H1 (cell line): ENCODE results near the gene FES. TPM values are rescaled to one million over a fixed set of nuclear protein-coding genes. Genes with fewer than 3 reads are reported as not detected.
A peak's percentile ranks its signal among the peaks of the same experiment; 100 is the strongest.

Experiments
- CTCF ChIA-PET: fragments of 300-600 bp; sonication (Branson Sonifier 250); formaldehyde crosslinking; loops from one replicate; lab custom pipeline; 2021; ENCODE audit not compliant: partially characterized antibody; lab: Charles Lee
- POLR2A ChIA-PET: fragments of 300-600 bp; sonication (Branson Sonifier 250); formaldehyde crosslinking; loops from one replicate; lab custom pipeline; 2021; ENCODE audit warnings: inconsistent platforms; ENCODE audit not compliant: partially characterized antibody; lab: Charles Lee
- DNase-seq, 2 experiments: peaks; one replicate each; pipeline versions ENCODE4 v3.0.0 to v3.0.0-alpha.2; 2010 to 2022; ENCODE audit warnings: low spot score in 2 of 2, low read depth in 1 of 2, mixed read lengths in 1 of 2
- FAIRE-seq: peaks from 2 replicates; lab custom pipeline; 2011; peaks lifted over from hg19 to GRCh38; lab: Jason Lieb, UNC
- H2AFZ ChIP-seq: 2 replicates; pipeline ENCODE4 v1.8.1; 2012; ENCODE audit warnings: low read length, inconsistent platforms
- H2AK5ac ChIP-seq: 2 replicates; pipeline ENCODE4 v1.6.1; 2013; ENCODE audit warnings: low read depth, low read length
- H2BK120ac ChIP-seq: replicated peaks from 2 replicates; pipeline ENCODE3; 2013; ENCODE audit warnings: low read depth, low read length, inconsistent platforms
- H2BK12ac ChIP-seq: 2 replicates; pipeline ENCODE4 v1.6.1; 2013; ENCODE audit warnings: low read depth, low read length
- H2BK15ac ChIP-seq: 2 replicates; pipeline ENCODE4 v1.6.1; 2013; ENCODE audit warnings: low read length
- H2BK20ac ChIP-seq: 2 replicates; pipeline ENCODE4 v1.6.1; 2013; ENCODE audit warnings: low read length
- H2BK5ac ChIP-seq: 2 replicates; pipeline ENCODE4 v1.6.1; 2013; ENCODE audit warnings: low read depth, low read length
- H3K14ac ChIP-seq: 2 replicates; pipeline ENCODE4 v1.6.1; 2013; ENCODE audit warnings: inconsistent platforms; ENCODE audit not compliant: insufficient read length
- H3K18ac ChIP-seq: 2 replicates; pipeline ENCODE4 v1.6.1; 2013; ENCODE audit warnings: low read length; ENCODE audit errors: extremely low read depth
- H3K23ac ChIP-seq: 2 replicates; pipeline ENCODE4 v1.6.1; 2013; ENCODE audit warnings: inconsistent platforms; ENCODE audit not compliant: insufficient read length
- H3K23me2 ChIP-seq: 2 replicates; pipeline ENCODE4 v1.6.1; 2013; ENCODE audit warnings: low read depth, low read length
- H3K27ac ChIP-seq: 2 replicates; pipeline ENCODE4 v1.6.1; 2011; ENCODE audit warnings: low read depth, low read length, inconsistent platforms
- H3K27me3 ChIP-seq, 4 experiments: replicated peaks in 1 of 4; 1 replicate in 1 of 4; 2 replicates in 3 of 4; pipeline versions ENCODE4 v1.6.1 to v1.8.1; 2011 to 2013; ENCODE audit warnings: low read length in 3 of 4, mild to moderate bottlenecking in 3 of 4, inconsistent platforms in 2 of 4, mixed read lengths in 2 of 4, moderate library complexity in 1 of 4; ENCODE audit not compliant: control insufficient read depth in 3 of 4, insufficient read depth in 3 of 4; ENCODE audit errors: extremely low read depth in 1 of 4
- H3K36me3 ChIP-seq, 4 experiments: 2 replicates each; pipeline versions ENCODE4 v1.6.1 to v1.8.1; 2011 to 2013; ENCODE audit warnings: mild to moderate bottlenecking in 4 of 4, low read length in 3 of 4, moderate library complexity in 2 of 4, control low read depth in 1 of 4, inconsistent platforms in 1 of 4; ENCODE audit not compliant: insufficient read depth in 4 of 4, control insufficient read depth in 2 of 4
- H3K4ac ChIP-seq: replicated peaks from 2 replicates; pipeline ENCODE3; 2013; ENCODE audit warnings: low read length, low read depth, mixed read lengths, inconsistent platforms; ENCODE audit not compliant: insufficient read length
- H3K4me1 ChIP-seq, 4 experiments: replicated peaks in 1 of 4; 1 replicate in 1 of 4; 2 replicates in 3 of 4; pipeline versions ENCODE4 v1.6.1 to v1.8.1; 2011 to 2013; ENCODE audit warnings: low read length in 3 of 4, inconsistent platforms in 2 of 4, mixed read lengths in 1 of 4; ENCODE audit not compliant: insufficient read depth in 4 of 4, control insufficient read depth in 3 of 4
- H3K4me2 ChIP-seq, 2 experiments: 2 replicates each; pipeline versions ENCODE4 v1.6.1 to v1.8.1; 2011 to 2013; ENCODE audit warnings: low read depth in 2 of 2, low read length in 2 of 2, control low read depth in 1 of 2, inconsistent platforms in 1 of 2, mild to moderate bottlenecking in 1 of 2; ENCODE audit not compliant: insufficient read depth in 1 of 2
- H3K4me3 ChIP-seq, 4 experiments: fragments of 200-600, 300-600 bp in 1 of 4; sonication (generic), shearing (Covaris generic), sonication (Bioruptor Twin) in 1 of 4; 2 replicates each; pipeline versions ENCODE4 v1.5.1 to v1.8.1; 2011 to 2016; ENCODE audit warnings: low read length in 4 of 4, low read depth in 3 of 4, control low read depth in 2 of 4, inconsistent platforms in 2 of 4, mild to moderate bottlenecking in 2 of 4, mixed read lengths in 1 of 4, moderate library complexity in 1 of 4; ENCODE audit not compliant: insufficient read depth in 2 of 4; ENCODE audit errors: extremely low read depth in 1 of 4
- H3K56ac ChIP-seq: replicated peaks from 2 replicates; pipeline ENCODE3; 2013; ENCODE audit warnings: low read depth, mild to moderate bottlenecking, mixed read lengths, low read length, inconsistent platforms; ENCODE audit not compliant: insufficient read length
- H3K79me1 ChIP-seq: 2 replicates; pipeline ENCODE4 v1.6.1; 2013; ENCODE audit warnings: low read depth, low read length, control low read depth
- H3K79me2 ChIP-seq, 2 experiments: 2 replicates each; pipeline versions ENCODE4 v1.6.1 to v1.8.1; 2012 to 2013; ENCODE audit warnings: low read length in 2 of 2, mild to moderate bottlenecking in 2 of 2, inconsistent platforms in 1 of 2; ENCODE audit not compliant: insufficient read depth in 2 of 2, control insufficient read depth in 1 of 2
- H3K9ac ChIP-seq, 4 experiments: replicated peaks in 1 of 4; 1 replicate in 1 of 4; 2 replicates in 3 of 4; pipeline versions ENCODE4 v1.6.1 to v1.8.1; 2011 to 2013; ENCODE audit warnings: low read depth in 3 of 4, low read length in 3 of 4, control low read depth in 2 of 4, mild to moderate bottlenecking in 2 of 4, moderate library complexity in 2 of 4, inconsistent platforms in 1 of 4; ENCODE audit errors: extremely low read depth in 1 of 4
- H3K9me3 ChIP-seq, 2 experiments: 2 replicates each; pipeline versions ENCODE4 v1.6.1 to v1.8.1; 2012 to 2013; ENCODE audit warnings: mild to moderate bottlenecking in 2 of 2, moderate library complexity in 2 of 2, control low read depth in 1 of 2, inconsistent platforms in 1 of 2, low read depth in 1 of 2, low read length in 1 of 2, mixed read lengths in 1 of 2; ENCODE audit not compliant: insufficient read depth in 2 of 2
- H4K20me1 ChIP-seq, 2 experiments: replicated peaks in 1 of 2; 2 replicates each; pipeline versions ENCODE3 to v1.8.1; 2011 to 2013; ENCODE audit warnings: inconsistent platforms in 2 of 2, low read length in 2 of 2, mild to moderate bottlenecking in 1 of 2; ENCODE audit not compliant: insufficient read depth in 2 of 2, control insufficient read depth in 1 of 2
- H4K5ac ChIP-seq: 2 replicates; pipeline ENCODE4 v1.6.1; 2013; ENCODE audit warnings: low read length, low read depth, mixed read lengths, inconsistent platforms; ENCODE audit not compliant: insufficient read length
- H4K8ac ChIP-seq: 2 replicates; pipeline ENCODE4 v1.8.0; 2013; ENCODE audit warnings: mild to moderate bottlenecking, moderate library complexity, low read length, inconsistent platforms; ENCODE audit not compliant: insufficient read depth; ENCODE audit errors: extremely low read depth
- H4K91ac ChIP-seq: replicated peaks from 2 replicates; pipeline ENCODE3; 2013; ENCODE audit warnings: low read length, mixed read lengths, inconsistent platforms; ENCODE audit not compliant: insufficient read length
- BCL11A ChIP-seq, 2 experiments: IDR thresholded peaks; one replicate each; pipeline ENCODE4 v1.6.1; 2011; ENCODE audit warnings: low read depth in 2 of 2, low read length in 2 of 2, mild to moderate bottlenecking in 2 of 2
- CBX5 ChIP-seq: fragments of 300-800, 300-1000 bp; sonication (generic); IDR thresholded peaks from 2 replicates; pipeline ENCODE4 v1.7.1; 2016; ENCODE audit warnings: antibody characterized with exemption, low read length, low read depth
- CBX8 ChIP-seq: fragments of 300-800, 300-1000 bp; sonication (generic); IDR thresholded peaks from 2 replicates; pipeline ENCODE4 v1.7.1; 2016; ENCODE audit warnings: low read depth, low read length, borderline replicate concordance
- CEBPB ChIP-seq: IDR thresholded peaks from 2 replicates; pipeline ENCODE4 v1.6.1; 2012; ENCODE audit warnings: low read depth, low read length
- EZH2 ChIP-seq: fragments of 200-600 bp; sonication (generic); IDR thresholded peaks from 2 replicates; pipeline ENCODE4 v1.7.1; 2012; ENCODE audit warnings: low read depth, mild to moderate bottlenecking, moderate library complexity, low read length, inconsistent platforms; ENCODE audit not compliant: severe bottlenecking
- HDAC6 ChIP-seq: IDR thresholded peaks from one replicate; pipeline ENCODE4 v1.7.1; 2012; ENCODE audit warnings: low read depth, mild to moderate bottlenecking, inconsistent platforms, low read length, moderate library complexity
- KDM4A ChIP-seq: IDR thresholded peaks from one replicate; pipeline ENCODE4 v1.7.1; 2012; ENCODE audit warnings: low read depth, mild to moderate bottlenecking, moderate library complexity, low read length, inconsistent platforms; ENCODE audit not compliant: severe bottlenecking
- MAFK ChIP-seq: IDR thresholded peaks from 2 replicates; pipeline ENCODE4 v1.6.1; 2012; ENCODE audit warnings: low read depth, mild to moderate bottlenecking, improper control_type of control experiment, low read length
- PHF8 ChIP-seq: fragments of 200-600 bp; sonication (generic); conservative IDR thresholded peaks from 2 replicates; pipeline ENCODE4 v1.7.1; 2012; ENCODE audit warnings: low read depth, mild to moderate bottlenecking, inconsistent platforms, low read length, moderate library complexity
- POLR2AphosphoS5 ChIP-seq: IDR thresholded peaks from 2 replicates; pipeline ENCODE4 v1.6.1; 2011; ENCODE audit warnings: low read depth, low read length
- RXRA ChIP-seq: IDR thresholded peaks from 2 replicates; pipeline ENCODE4 v1.6.1; 2011; ENCODE audit warnings: low read depth, mild to moderate bottlenecking, low read length, moderate library complexity; ENCODE audit not compliant: insufficient read depth
- SIX5 ChIP-seq: IDR thresholded peaks from 2 replicates; pipeline ENCODE4 v1.6.1; 2011; ENCODE audit warnings: mild to moderate bottlenecking, low read depth, low read length
- SP4 ChIP-seq: IDR thresholded peaks from 2 replicates; pipeline ENCODE4 v1.6.1; 2012; ENCODE audit warnings: low read length, inconsistent platforms
- WGBS, 2 experiments: shearing (Covaris generic) in 1 of 2; methylation state at CpG; one replicate each; pipeline versions ENCODE4 v1.1.6 to v1.1.7; 2013 to 2015; ENCODE audit warnings: low lambda C conversion rate in 2 of 2, mixed read lengths in 2 of 2, inconsistent platforms in 1 of 2, low coverage in 1 of 2, missing lambda C conversion rate in 1 of 2; ENCODE audit not compliant: insufficient replicate concordance in 2 of 2, insufficient coverage in 1 of 2, insufficient read length in 1 of 2; ENCODE audit errors: extremely low coverage in 1 of 2, missing lambda C conversion rate in 1 of 2; 5-methylcytosine and 5-hydroxymethylcytosine counted together
- polyA plus RNA-seq, 7 experiments: library from polyadenylated mRNA; depleted of rRNA in 3 of 7; stranded (reverse) in 5 of 7; unstranded in 2 of 7; fragments of >200 nt in 5 of 7; fragments of 200-250 nt in 2 of 7; gene quantifications; 1 replicate in 5 of 7; 2 replicates in 1 of 7; 4 replicates in 1 of 7; pipeline versions ENCODE4 v1.2.1 to v1.2.3, GENCODE V29; 2011 to 2013; ENCODE audit warnings: missing spikeins in 2 of 7, mixed read lengths in 2 of 7
- total RNA-seq: library from RNA; stranded (reverse); fragmentation: NEBNext Ultra II Directional; extraction: Animal tissue kit (Norgen Biotek cat#: 25700); gene quantifications from 2 replicates; pipeline ENCODE4 v1.2.1, GENCODE V29; 2021
- TF ChIP-seq, protein P1 (sequence below): IDR thresholded peaks from 2 replicates; pipeline ENCODE4 v1.6.1; 2012; ENCODE audit warnings: inconsistent platforms

Gene FES
- total and polyA plus RNA-seq, 2 of the 8 experiments (the other 6 are each of a cell fraction or from before 2014, with no cell fraction given), result 8.5 to 8.6 TPM

DNA sequence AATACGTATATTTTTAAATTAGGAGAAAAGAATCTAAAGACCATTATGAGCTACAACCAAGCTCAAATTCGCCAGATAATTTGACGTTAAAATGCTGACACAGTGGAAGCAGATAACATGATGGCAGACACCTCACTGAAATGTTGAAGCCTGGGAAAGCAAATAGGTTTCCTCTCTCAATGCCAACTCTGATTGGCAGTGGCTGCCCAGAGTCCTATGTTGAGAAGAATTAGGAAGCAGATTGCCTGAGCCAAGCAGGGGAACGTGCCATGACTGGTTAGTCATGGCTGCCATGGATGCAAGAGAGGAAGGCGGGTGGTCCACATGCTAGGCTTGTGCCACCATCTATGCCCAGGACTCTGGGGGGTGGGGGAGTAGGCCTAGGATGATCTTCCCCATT, 54.0 kb downstream of the FES start:
- H3K79me2 ChIP-seq, result no peaks in the 10 kb centered on the region
- FAIRE-seq, result no peak
- no peak overlapping the region for H2BK20ac ChIP-seq
- no peak overlapping the region for H3K9ac ChIP-seq
- H2AK5ac ChIP-seq, result no peak overlapping the region
- H3K9me3 ChIP-seq, result no peaks in the 10 kb centered on the region
- peaks cover 11% of the 10 kb centered on the region; the same call in 1 of the 2 replicates for H3K23me2 ChIP-seq
- ChIA-PET CTCF (interaction anchor here (20.7 kb wide), 1 partner anchor 17 kb away, joined by 306 read pairs; the partner anchor contains the start of gene RCCD1), POLR2A (no interaction called here)
- peaks cover 8 to 45% (median 24%) of the 10 kb centered on the region in 4 experiments; a peak in 7 of 8 replicates for H3K36me3 ChIP-seq
- H4K8ac ChIP-seq, result 0 out of 2 replicates have a peak overlapping the region, but pooled peaks have one; percentile 15
- no peak overlapping the region for H3K4me3 ChIP-seq
- H4K5ac ChIP-seq, result no peak overlapping the region
- H2BK120ac ChIP-seq, result no peak overlapping the region
- no peaks in the 10 kb centered on the region for H3K27me3 ChIP-seq
- no peak overlapping the region for H3K4ac ChIP-seq
- no peak overlapping the region for H3K27ac ChIP-seq
- no peaks in the 10 kb centered on the region for H3K79me1 ChIP-seq
- H3K23ac ChIP-seq, result no peak overlapping the region
- WGBS, 2 experiments, result 93% methylated on average over 5 of the region's 5 CpGs; no CpG with 5 or more reads in 1 of the 2 experiments
- no peak for DNase-seq
- no peak overlapping the region for H3K56ac ChIP-seq
- peaks cover 0 to 11% (median 6%) of the 10 kb centered on the region in 4 experiments; a peak in 6 of 7 replicates for H3K4me1 ChIP-seq
- no peak overlapping the region for H3K4me2 ChIP-seq
- H2AFZ ChIP-seq, result no peak overlapping the region
- H2BK12ac ChIP-seq, result no peak overlapping the region
- peaks cover 4% of the 10 kb centered on the region in 2 experiments for H4K20me1 ChIP-seq
- H2BK5ac ChIP-seq, result no peak overlapping the region
- no peak overlapping the region for H4K91ac ChIP-seq
- H2BK15ac ChIP-seq, result no peak overlapping the region
- H3K14ac ChIP-seq, result no peak overlapping the region
- no peak overlapping the region for H3K18ac ChIP-seq
- no peak for TF ChIP-seq BCL11A (IDR thresholded peaks at IDR 0.05; ENCODE audit: low read depth in 2 of 2, low read length in 2 of 2)
- TF ChIP-seq CBX8, result no peak
- no peak for TF ChIP-seq POLR2AphosphoS5
- no peak for TF ChIP-seq SP4
- no peak for TF ChIP-seq EZH2
- TF ChIP-seq CEBPB, result no peak
- TF ChIP-seq HDAC6, result no peak
- TF ChIP-seq PHF8, result no peak
- TF ChIP-seq CBX5, result no peak
- TF ChIP-seq, protein P1, sequence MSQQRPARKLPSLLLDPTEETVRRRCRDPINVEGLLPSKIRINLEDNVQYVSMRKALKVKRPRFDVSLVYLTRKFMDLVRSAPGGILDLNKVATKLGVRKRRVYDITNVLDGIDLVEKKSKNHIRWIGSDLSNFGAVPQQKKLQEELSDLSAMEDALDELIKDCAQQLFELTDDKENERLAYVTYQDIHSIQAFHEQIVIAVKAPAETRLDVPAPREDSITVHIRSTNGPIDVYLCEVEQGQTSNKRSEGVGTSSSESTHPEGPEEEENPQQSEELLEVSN, result no peak
- no peak for TF ChIP-seq KDM4A
- TF ChIP-seq SIX5, result no peak
- no peak for TF ChIP-seq RXRA
- TF ChIP-seq MAFK, result no peak
